HG03442 (cell line): ENCODE measurements around the gene LYSMD2.

ENCODE experiments used
- ATAC-seq: cut with Tn5 transposase; IDR thresholded peaks from one replicate; pipeline ENCODE4 v1.9.1; 2021; ENCODE audit warnings: mild to moderate bottlenecking, moderate library complexity; ENCODE audit not compliant: unreplicated experiment

The LYSMD2 gene

GRCh38 chr15:51752888-51753287, 15.4 kb upstream of the LYSMD2 start:
- ATAC-seq = no peak

- peak; percentile 34 for ATAC-seq
Measured at GRCh38 chr15:51751697-51752683, 14.5 kb upstream of the LYSMD2 start.

- ATAC-seq = peak; percentile 75
Measured at GRCh38 chr15:51750792-51751696, 13.6 kb upstream of the LYSMD2 start, which contains the start of gene TMOD2. Gene TMOD2, plus strand, starts transcription at chr15:51751597. Its CDS starts 14,845 bp downstream, at chr15:51766442.

GRCh38 chr15:51750186-51750585, 12.7 kb upstream of the LYSMD2 start:
- no peak for ATAC-seq

- ATAC-seq = no peak
Measured at GRCh38 chr15:51749307-51749706, 11.9 kb upstream of the LYSMD2 start.

- ATAC-seq = no peak
Measured at GRCh38 chr15:51739061-51739712, 1.7 kb upstream of the LYSMD2 start.

GRCh38 chr15:51738553-51738952, 1.1 kb upstream of the LYSMD2 start:
- no peak for ATAC-seq

GRCh38 chr15:51736751-51737521, 519 bp downstream of the LYSMD2 start:
- peak; percentile 24 for ATAC-seq

GRCh38 chr15:51736069-51736468, 1.4 kb downstream of the LYSMD2 start:
- no peak for ATAC-seq

GRCh38 chr15:51735228-51736010, 2.0 kb downstream of the LYSMD2 start:
- ATAC-seq = no peak

- ATAC-seq = no peak
Measured at GRCh38 chr15:51732646-51733045, 4.8 kb downstream of the LYSMD2 start.

- ATAC-seq = peak; percentile 55
Measured at GRCh38 chr15:51731549-51732267, 5.7 kb downstream of the LYSMD2 start.

- no peak for ATAC-seq
Measured at GRCh38 chr15:51727141-51727897, 10.1 kb downstream of the LYSMD2 start.

GRCh38 chr15:51726302-51727073, 11.0 kb downstream of the LYSMD2 start:
- ATAC-seq = peak; percentile 94

- no peak for ATAC-seq
Measured at GRCh38 chr15:51724673-51725072, 12.8 kb downstream of the LYSMD2 start.

GRCh38 chr15:51724199-51724598, 13.3 kb downstream of the LYSMD2 start:
- ATAC-seq = no peak
